Measurements from ENCODE around the gene MSL3. TPM values are rescaled to one million over a fixed set of nuclear protein-coding genes. Genes with fewer than 3 reads are reported as not detected.

The MSL3 gene
- total RNA-seq, 3 donors from 2014 or later (not counting 1 experiment from before 2014, with no cell fraction given), result 63.0 to 64.9 (median 63.3) TPM

DNA sequence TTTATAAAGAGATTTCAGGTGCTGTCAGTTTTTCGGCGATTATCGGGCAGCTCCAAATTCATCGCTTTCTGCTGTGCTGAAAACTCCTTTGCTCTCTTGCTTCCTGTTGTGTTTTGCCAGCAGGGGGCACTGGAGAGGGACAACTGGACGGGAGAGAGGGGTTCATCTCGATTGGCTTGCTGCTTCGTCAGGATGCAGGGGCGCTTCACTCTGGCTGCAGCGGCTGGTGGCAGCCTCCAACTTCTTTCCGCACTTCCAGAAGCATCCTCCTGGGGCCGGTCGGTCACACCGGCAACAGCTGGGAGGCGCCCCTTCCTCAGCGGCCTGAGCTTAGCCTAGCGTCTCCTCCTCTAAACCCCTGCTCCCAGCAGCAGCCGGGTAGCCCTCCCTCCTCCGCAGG is 29.5 kb downstream of the MSL3 start:
- H3K27ac Mint-ChIP-seq, result peak overlapping the region in 1 of 2 donors; percentile 65
- Histone ChIP-seq H3K9me3 (ENCODE audit: control insufficient read depth, insufficient read depth, low read length) (no peaks in the 10 kb centered on the region), H3K4me3 (ENCODE audit: low read length) (peak overlapping the region; percentile 16), H3K36me3 (ENCODE audit: control insufficient read depth, insufficient read depth, low read length) (no peaks in the 10 kb centered on the region), H3K27ac (ENCODE audit: low read length) (no peak overlapping the region), H3K4me1 (ENCODE audit: control insufficient read depth, insufficient read depth, low read length) (peaks cover 7% of the 10 kb centered on the region), H3K27me3 (ENCODE audit: control insufficient read depth, insufficient read depth, low read length) (no peaks in the 10 kb centered on the region)
- intact Hi-C loops (cut with micrococcal nuclease), result no loop called here
- no peaks in the 10 kb centered on the region for H3K9me3 Mint-ChIP-seq
- ATAC-seq (peak in 2 of 3 donors; percentile 61 to 84), DNase-seq (peak; percentile 28 to 80)
- H3K36me3 Mint-ChIP-seq, result no peaks in the 10 kb centered on the region
- H3K27me3 Mint-ChIP-seq (ENCODE audit: low read depth in 2 of 2), result no peaks in the 10 kb centered on the region
- H3K4me1 Mint-ChIP-seq, result peaks cover 8 to 12% of the 10 kb centered on the region in 2 donors
- WGBS (ENCODE audit: insufficient coverage), result 21% methylated on average over 17 of the region's 18 CpGs
- peak; percentile 57 for TF ChIP-seq CTCF (IDR thresholded peaks at IDR 0.05)
- H3K4me3 Mint-ChIP-seq, result peak overlapping the region; percentile 83

DNA sequence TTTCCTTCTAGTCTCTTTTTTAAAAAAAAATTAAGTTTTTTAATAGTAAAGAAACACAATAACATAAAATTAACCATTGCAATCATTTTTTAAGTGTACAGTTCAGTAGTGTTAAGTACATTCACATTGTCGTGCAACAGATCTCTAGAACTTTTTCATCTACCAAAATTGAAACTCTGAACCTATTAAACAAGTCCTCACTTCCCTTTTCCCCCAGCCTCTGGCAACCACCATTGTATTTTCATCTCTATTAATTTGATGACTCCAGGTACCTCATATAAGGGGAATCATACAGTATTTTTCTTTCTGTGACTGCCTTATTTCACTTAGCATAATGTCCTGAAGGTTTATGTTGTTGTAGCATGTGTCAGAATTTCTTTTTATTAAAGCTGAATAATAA is 31.8 kb downstream of the MSL3 start:
- no peak overlapping the region for H3K4me3 ChIP-seq (ENCODE audit: low read length)
- H3K36me3 ChIP-seq (ENCODE audit: control insufficient read depth, insufficient read depth, low read length), result no peaks in the 10 kb centered on the region
- ATAC-seq (no peak), DNase-seq (no peak)
- no peaks in the 10 kb centered on the region for H3K27me3 ChIP-seq (ENCODE audit: control insufficient read depth, insufficient read depth, low read length)
- H3K9me3 ChIP-seq (ENCODE audit: control insufficient read depth, insufficient read depth, low read length), result no peaks in the 10 kb centered on the region
- intact Hi-C loops (cut with micrococcal nuclease), result no loop called here
- H3K4me1 ChIP-seq (ENCODE audit: control insufficient read depth, insufficient read depth, low read length), result peaks cover 15% of the 10 kb centered on the region
- no peaks in the 10 kb centered on the region for H3K36me3 Mint-ChIP-seq
- no peak for TF ChIP-seq CTCF (IDR thresholded peaks at IDR 0.05)
- H3K27me3 Mint-ChIP-seq (ENCODE audit: low read depth in 2 of 2), result no peaks in the 10 kb centered on the region
- no peaks in the 10 kb centered on the region for H3K9me3 Mint-ChIP-seq
- no peak overlapping the region for H3K4me3 Mint-ChIP-seq
- no peak overlapping the region for H3K27ac Mint-ChIP-seq
- H3K27ac ChIP-seq (ENCODE audit: low read length), result no peak overlapping the region
- peaks cover 21% of the 10 kb centered on the region in 2 donors for H3K4me1 Mint-ChIP-seq
- WGBS (ENCODE audit: insufficient coverage), result no CpG with 5 or more reads among the region's 1 CpG

GRCh38 chrX:11791090-11791489 is 33.1 kb downstream of the MSL3 start:
- no peaks in the 10 kb centered on the region for H3K27me3 ChIP-seq (ENCODE audit: control insufficient read depth, insufficient read depth, low read length)
- intact Hi-C loops (cut with micrococcal nuclease), result no loop called here
- H3K4me1 ChIP-seq (ENCODE audit: control insufficient read depth, insufficient read depth, low read length), result peaks cover 15% of the 10 kb centered on the region
- no peaks in the 10 kb centered on the region for H3K36me3 Mint-ChIP-seq
- H3K36me3 ChIP-seq (ENCODE audit: control insufficient read depth, insufficient read depth, low read length), result no peaks in the 10 kb centered on the region
- no peak for DNase-seq
- no peak overlapping the region for H3K4me3 ChIP-seq (ENCODE audit: low read length)
- no peak overlapping the region for H3K27ac Mint-ChIP-seq
- no peak overlapping the region for H3K4me3 Mint-ChIP-seq
- TF ChIP-seq CTCF (IDR thresholded peaks at IDR 0.05), result no peak
- peaks cover 21% of the 10 kb centered on the region in 2 donors for H3K4me1 Mint-ChIP-seq
- no peaks in the 10 kb centered on the region for H3K9me3 ChIP-seq (ENCODE audit: control insufficient read depth, insufficient read depth, low read length)
- no peak for ATAC-seq
- no peak overlapping the region for H3K27ac ChIP-seq (ENCODE audit: low read length)
- no peaks in the 10 kb centered on the region for H3K9me3 Mint-ChIP-seq
- no peaks in the 10 kb centered on the region for H3K27me3 Mint-ChIP-seq (ENCODE audit: low read depth in 2 of 2)

- no peak for TF ChIP-seq CTCF (IDR thresholded peaks at IDR 0.05)
- Histone ChIP-seq H3K27me3 (ENCODE audit: control insufficient read depth, insufficient read depth, low read length) (no peaks in the 10 kb centered on the region), H3K36me3 (ENCODE audit: control insufficient read depth, insufficient read depth, low read length) (no peaks in the 10 kb centered on the region), H3K4me1 (ENCODE audit: control insufficient read depth, insufficient read depth, low read length) (peaks cover 15% of the 10 kb centered on the region), H3K27ac (ENCODE audit: low read length) (peak overlapping the region; percentile 30), H3K9me3 (ENCODE audit: control insufficient read depth, insufficient read depth, low read length) (no peaks in the 10 kb centered on the region), H3K4me3 (ENCODE audit: low read length) (no peak overlapping the region)
- Mint-ChIP-seq H3K4me3 (no peak overlapping the region), H3K36me3 (no peaks in the 10 kb centered on the region), H3K27ac (no peak overlapping the region), H3K27me3 (ENCODE audit: low read depth in 2 of 2) (no peaks in the 10 kb centered on the region), H3K4me1 (peaks cover 20 to 21% of the 10 kb centered on the region in 2 donors), H3K9me3 (no peaks in the 10 kb centered on the region)
- DNase-seq, result no peak
- intact Hi-C loops (cut with micrococcal nuclease), result no loop called here
- ATAC-seq, result no peak
- no CpG with 5 or more reads among the region's 1 CpG for WGBS (ENCODE audit: insufficient coverage)
Observed at GRCh38 chrX:11791537-11791936, 33.5 kb downstream of the MSL3 start.
